Measurements from ENCODE around the gene SAMD14. TPM values are rescaled to one million over a fixed set of nuclear protein-coding genes. Genes with fewer than 3 reads are reported as not detected.

Gene SAMD14
- total RNA-seq, 2 experiments from 2014 or later: 0.59 TPM; not detected in 1

GRCh38 chr17:50167371-50167770, 37.4 kb upstream of the SAMD14 start:
- Histone ChIP-seq H3K79me2 (ENCODE audit: insufficient read depth, low read depth, low read length) (no peaks in the 10 kb centered on the region), H3K4me2 (ENCODE audit: low read length) (no peak overlapping the region), H3K4me1 (ENCODE audit: insufficient read depth, low read length, poor library complexity, severe bottlenecking) (peaks cover 26% of the 10 kb centered on the region), H2AFZ (ENCODE audit: low read length) (no peak overlapping the region), H3K4me3 (ENCODE audit: low read depth, low read length, poor library complexity, severe bottlenecking) (no peak overlapping the region), H3K9me3 (ENCODE audit: low read length) (no peaks in the 10 kb centered on the region), H3K9me2 (ENCODE audit: insufficient read depth, low read length) (no peaks in the 10 kb centered on the region), H3K27ac (ENCODE audit: low read depth, low read length, poor library complexity, severe bottlenecking) (no peak overlapping the region), H4K20me1 (ENCODE audit: insufficient read depth, low read length) (no peaks in the 10 kb centered on the region), H3K36me3 (ENCODE audit: insufficient read depth, low read length) (no peaks in the 10 kb centered on the region)
- TF ChIP-seq EZH2phosphoT487 (IDR thresholded peaks at IDR 0.05; ENCODE audit: borderline replicate concordance, low read depth, low read length) (no peak), CTCF (conservative IDR thresholded peaks at IDR 0.05; ENCODE audit: low read length) (no peak)
- no TSS peak for BruUV-seq (replicated peaks)
- ChIA-PET POLR2A (no interaction called here), CTCF (ENCODE audit: unreplicated experiment) (no interaction called here)
- no peak for DNase-seq (ENCODE audit: low spot score)
- intact Hi-C loops (cut with micrococcal nuclease; ENCODE audit: unreplicated experiment): no loop called here

DNA sequence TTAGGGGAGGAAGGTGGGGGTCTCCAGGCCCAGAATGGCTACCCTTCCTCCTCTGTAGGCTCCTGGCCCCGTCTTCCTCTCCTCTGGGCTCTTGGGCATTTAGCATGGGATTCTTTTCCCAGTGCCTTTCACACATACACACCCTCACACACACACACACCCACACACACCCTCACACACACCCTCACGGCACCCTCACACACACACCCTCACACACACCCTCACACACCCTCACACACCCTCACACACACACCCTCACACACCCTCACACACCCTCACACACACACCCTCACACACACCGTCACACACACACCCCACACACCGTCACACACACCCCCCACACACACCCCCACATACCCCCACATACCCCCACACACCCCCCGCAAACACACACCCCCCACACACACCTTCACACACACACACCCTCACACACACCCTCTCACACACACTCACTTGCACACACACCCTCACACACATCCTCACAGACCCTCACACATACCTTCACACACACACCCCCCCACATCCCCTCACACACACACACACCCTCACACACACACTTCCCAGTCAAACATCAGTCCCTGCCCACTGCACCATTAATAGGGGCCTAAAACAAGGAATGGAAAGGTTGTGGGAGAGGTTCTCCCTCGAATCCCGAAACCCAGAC, 36.7 kb upstream of the SAMD14 start:
- BruUV-seq (replicated peaks): no TSS peak

More for the DNA sequence above, 36.7 kb upstream of the SAMD14 start:
- no peaks in the 10 kb centered on the region for H3K9me2 ChIP-seq (ENCODE audit: insufficient read depth, low read length)
- ChIA-PET POLR2A (no interaction called here), CTCF (ENCODE audit: unreplicated experiment) (no interaction called here)
- no peaks in the 10 kb centered on the region for H4K20me1 ChIP-seq (ENCODE audit: insufficient read depth, low read length)
- H3K27ac ChIP-seq (ENCODE audit: low read depth, low read length, poor library complexity, severe bottlenecking): no peak overlapping the region
- no peak for DNase-seq (ENCODE audit: low spot score)
- no peaks in the 10 kb centered on the region for H3K79me2 ChIP-seq (ENCODE audit: insufficient read depth, low read depth, low read length)
- H3K4me3 ChIP-seq (ENCODE audit: low read depth, low read length, poor library complexity, severe bottlenecking): no peak overlapping the region
- TF ChIP-seq CTCF (conservative IDR thresholded peaks at IDR 0.05; ENCODE audit: low read length) (no peak), EZH2phosphoT487 (IDR thresholded peaks at IDR 0.05; ENCODE audit: borderline replicate concordance, low read depth, low read length) (no peak)
- H3K9me3 ChIP-seq (ENCODE audit: low read length): no peaks in the 10 kb centered on the region
- intact Hi-C loops (cut with micrococcal nuclease; ENCODE audit: unreplicated experiment): no loop called here
- no peak overlapping the region for H3K4me2 ChIP-seq (ENCODE audit: low read length)
- peaks cover 31% of the 10 kb centered on the region for H3K4me1 ChIP-seq (ENCODE audit: insufficient read depth, low read length, poor library complexity, severe bottlenecking)
- no peaks in the 10 kb centered on the region for H3K36me3 ChIP-seq (ENCODE audit: insufficient read depth, low read length)
- no peak overlapping the region for H2AFZ ChIP-seq (ENCODE audit: low read length)

All from OCI-LY7 (cell line).